IMR-90 (cell line): Measurements from ENCODE around the gene CLIC3.

Experiments
- CEBPB ChIP-seq: IDR thresholded peaks from 2 replicates; pipeline ENCODE4 v1.6.1; 2012; ENCODE audit warnings: low read depth, low read length, improper control_type of control experiment
- CTCF ChIP-seq: conservative IDR thresholded peaks from 2 replicates; pipeline ENCODE4 v1.5.1; 2012; ENCODE audit warnings: mild to moderate bottlenecking, low read depth, low read length, improper control_type of control experiment
- FOS ChIP-seq: fragments of 150-350 bp; IDR thresholded peaks from 2 replicates; pipeline ENCODE4 v1.6.1; 2016; ENCODE audit warnings: low read depth, low read length
- MAFK ChIP-seq: IDR thresholded peaks from 2 replicates; pipeline ENCODE4 v1.6.1; 2012; ENCODE audit warnings: low read depth, low read length, improper control_type of control experiment
- MAZ ChIP-seq: IDR thresholded peaks from 2 replicates; pipeline ENCODE4 v1.6.1; 2012; ENCODE audit warnings: low read depth, mild to moderate bottlenecking, low read length, improper control_type of control experiment, moderate library complexity, borderline replicate concordance
- MXI1 ChIP-seq: IDR thresholded peaks from 2 replicates; pipeline ENCODE4 v1.6.1; 2012; ENCODE audit warnings: low read depth, mild to moderate bottlenecking, low read length, moderate library complexity, borderline replicate concordance
- POLR2A ChIP-seq: IDR thresholded peaks from 2 replicates; pipeline ENCODE4 v1.6.1; 2012; ENCODE audit warnings: mild to moderate bottlenecking, low read depth, low read length
- RAD21 ChIP-seq: IDR thresholded peaks from 2 replicates; pipeline ENCODE4 v1.6.1; 2012; ENCODE audit warnings: low read length, improper control_type of control experiment
- RCOR1 ChIP-seq: IDR thresholded peaks from 2 replicates; pipeline ENCODE4 v1.6.1; 2012; ENCODE audit warnings: mild to moderate bottlenecking, low read length, improper control_type of control experiment; ENCODE audit not compliant: insufficient replicate concordance
- RFX5 ChIP-seq: IDR thresholded peaks from 2 replicates; pipeline ENCODE4 v1.8.0; 2012; ENCODE audit warnings: low read depth, mild to moderate bottlenecking, low read length, moderate library complexity
- SMC3 ChIP-seq: fragments of 150-350 bp; IDR thresholded peaks from 2 replicates; pipeline ENCODE4 v1.6.1; 2016; ENCODE audit warnings: low read depth, mild to moderate bottlenecking, antibody characterized with exemption, low read length, moderate library complexity
- USF2 ChIP-seq: fragments of 150-350 bp; IDR thresholded peaks from 2 replicates; pipeline ENCODE4 v1.6.1; 2017; ENCODE audit warnings: mild to moderate bottlenecking, antibody characterized with exemption, low read length, low read depth

DNA sequence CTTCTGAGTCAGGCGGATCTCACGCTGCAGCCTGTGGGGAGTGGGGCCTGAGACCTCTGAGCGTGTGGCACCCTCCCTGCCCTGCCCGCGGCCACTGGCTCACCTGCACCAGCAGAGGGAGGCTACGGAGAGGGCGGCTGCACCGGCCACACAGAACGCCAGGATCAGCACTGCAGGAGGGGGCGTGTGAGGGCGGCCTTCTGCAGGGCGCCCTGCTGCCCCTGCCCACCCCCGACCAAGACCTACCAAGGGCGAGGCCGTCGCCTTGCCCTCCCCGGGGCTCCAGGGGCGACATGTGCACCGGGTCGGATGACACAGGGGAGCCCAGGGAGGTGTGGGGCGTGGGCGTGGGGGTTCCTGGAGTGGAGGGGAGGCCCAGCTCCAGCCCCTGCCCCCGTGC lies 44.2 kb upstream of the CLIC3 start:
- TF ChIP-seq SMC3 (no peak), CTCF (no peak), POLR2A (no peak), CEBPB (no peak), USF2 (no peak), MAZ (no peak), MXI1 (no peak), MAFK (no peak), RAD21 (no peak), FOS (no peak), RCOR1 (no peak), RFX5 (no peak)
